ENCODE data around the gene EXT2.

EXT2 gene

DNA sequence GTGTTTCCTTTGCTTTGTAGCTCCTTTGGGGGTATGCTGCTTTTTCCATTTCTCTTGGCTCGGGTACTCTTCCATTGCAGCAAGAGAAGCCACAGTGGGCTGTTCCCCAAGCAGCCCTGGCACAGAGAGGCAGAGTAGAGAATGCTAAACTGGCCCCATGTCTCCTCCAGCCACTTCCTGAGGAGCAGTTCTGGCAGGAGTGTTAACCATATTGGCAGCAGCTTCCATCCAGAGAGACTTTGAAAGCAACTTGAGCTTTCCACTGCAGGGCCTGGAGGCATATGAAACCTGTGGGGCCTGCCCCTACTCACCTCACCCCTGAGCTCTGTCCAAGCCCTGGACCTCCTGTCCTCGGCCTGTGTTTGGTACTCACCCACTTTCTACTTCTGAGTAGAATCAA is 152.6 kb downstream of the EXT2 start:
- DNase-seq = no peak

DNA sequence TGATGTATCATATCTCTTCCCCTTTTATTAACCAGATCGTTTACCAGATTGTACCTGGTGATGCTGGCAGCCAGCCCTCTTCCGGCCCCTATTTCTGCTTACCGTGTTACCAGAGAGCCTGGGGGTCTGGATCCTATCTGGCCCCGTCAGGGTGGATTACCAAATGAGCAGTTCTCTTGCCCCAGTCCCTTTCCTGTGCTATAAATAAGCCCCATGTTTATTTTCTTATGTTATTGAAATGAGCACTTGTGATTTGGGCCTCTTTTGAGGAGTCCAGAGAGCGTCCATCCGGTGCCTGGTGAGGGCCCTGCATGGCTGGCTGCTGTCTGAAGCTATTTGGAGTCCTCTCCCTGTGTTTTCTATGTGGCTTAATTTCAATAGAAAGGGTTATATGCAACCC is 154.9 kb downstream of the EXT2 start:
- DNase-seq = no peak

GRCh38 chr11:44252999-44253602 is 157.6 kb downstream of the EXT2 start:
- no peak for DNase-seq

- no peak for DNase-seq
These were observed 160.1 kb downstream of the EXT2 start for GRCh38 chr11:44255406-44256071.

- DNase-seq = peak; percentile 3
These were observed 161.3 kb downstream of the EXT2 start for GRCh38 chr11:44256673-44257291.

DNA sequence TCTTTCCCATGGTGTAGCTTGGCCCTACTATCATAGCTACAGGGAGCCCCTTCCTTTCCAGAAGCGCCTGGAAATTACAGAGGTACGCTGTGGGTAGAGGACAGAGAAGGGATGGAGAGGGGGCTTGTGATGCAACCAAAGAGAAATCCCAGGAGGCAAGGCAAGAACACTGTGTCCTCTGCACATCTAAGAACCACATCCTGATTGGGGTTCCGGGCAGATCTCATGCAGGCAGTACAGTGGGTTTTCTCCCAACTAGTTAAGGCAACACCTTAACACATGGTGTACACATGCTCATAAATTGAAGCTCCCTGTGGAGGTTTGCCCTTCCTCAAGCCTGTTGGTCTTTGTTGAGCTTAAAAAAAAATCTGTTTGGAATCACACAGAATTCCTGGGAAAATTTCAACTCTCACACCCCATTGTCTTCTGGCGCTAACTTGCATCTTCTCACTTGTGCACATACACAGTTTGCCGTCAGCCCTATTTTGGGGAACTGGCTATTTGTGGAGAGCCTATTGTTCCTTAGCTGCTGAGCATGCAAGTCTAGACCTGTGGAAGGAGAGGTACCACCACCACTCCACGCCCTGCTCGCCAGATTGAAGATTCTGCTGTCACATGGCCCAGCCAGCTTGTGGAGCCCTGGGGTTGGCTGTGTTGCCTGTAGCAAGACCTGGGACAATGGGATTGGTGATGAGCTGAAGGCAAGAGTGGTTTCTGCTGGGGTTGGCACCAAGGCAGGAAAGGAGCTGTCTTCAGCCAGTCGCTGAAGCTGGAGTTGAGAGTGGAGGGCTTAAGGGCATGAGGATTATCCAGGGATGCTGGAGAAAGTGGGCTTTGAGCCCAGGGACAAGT is 162.1 kb downstream of the EXT2 start:
- no peak for DNase-seq

GRCh38 chr11:44258190-44258489 is 162.7 kb downstream of the EXT2 start:
- no peak for DNase-seq

- DNase-seq = no peak
These were observed 163.5 kb downstream of the EXT2 start for GRCh38 chr11:44258839-44259420.

GRCh38 chr11:44260081-44260480 is 164.6 kb downstream of the EXT2 start:
- no peak for DNase-seq

- DNase-seq = no peak
These were observed 166.5 kb downstream of the EXT2 start for GRCh38 chr11:44261800-44262591.

- DNase-seq = no peak
These were observed 168.4 kb downstream of the EXT2 start for GRCh38 chr11:44263738-44264437.

GRCh38 chr11:44264438-44264749 is 168.9 kb downstream of the EXT2 start:
- DNase-seq = no peak

GRCh38 chr11:44264761-44265160 is 169.3 kb downstream of the EXT2 start:
- DNase-seq = no peak

GRCh38 chr11:44266056-44266780 is 170.7 kb downstream of the EXT2 start:
- DNase-seq = no peak

GRCh38 chr11:44267006-44267749 is 171.7 kb downstream of the EXT2 start:
- no peak for DNase-seq

DNA sequence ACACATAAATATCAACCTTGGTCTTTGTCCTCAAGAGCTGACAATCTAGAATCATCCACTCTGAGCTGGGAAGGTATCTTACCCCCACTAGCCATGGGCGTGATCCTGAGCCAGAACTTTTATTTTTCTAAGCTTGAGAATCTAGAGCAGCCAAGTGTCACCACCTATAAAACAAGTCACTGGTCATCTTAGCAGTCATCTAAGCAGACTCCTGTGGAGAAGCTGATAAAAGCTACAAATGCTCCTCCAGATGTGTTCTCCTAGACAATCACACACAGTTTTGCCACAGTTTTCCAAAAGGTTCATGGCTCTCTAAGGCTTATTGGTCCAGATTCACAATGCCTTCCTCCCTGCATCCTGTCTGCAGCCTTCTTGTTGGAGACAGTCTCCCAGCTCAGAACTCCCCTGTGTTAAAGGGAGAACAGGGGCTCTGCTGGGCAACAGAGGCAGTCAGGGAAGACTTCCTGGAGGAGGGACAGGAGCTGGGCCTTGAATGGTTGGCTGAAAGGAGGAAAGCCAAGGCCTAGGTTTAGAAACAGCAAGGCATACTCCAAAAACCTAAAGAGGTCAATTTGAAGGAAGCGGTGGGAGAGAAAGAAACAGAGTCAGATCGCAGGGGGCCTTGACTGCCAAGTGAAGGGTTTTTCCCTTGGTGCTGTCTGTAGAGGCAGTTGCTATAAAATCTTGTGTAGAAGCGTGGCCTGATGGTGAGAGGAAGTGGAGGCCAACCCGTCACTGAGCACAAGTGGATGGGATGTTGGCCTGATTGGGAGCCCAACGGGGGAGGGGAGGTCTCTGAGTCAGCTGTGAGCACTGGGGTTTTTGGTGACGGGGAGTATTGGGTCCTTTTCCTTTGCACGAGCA is 172.5 kb downstream of the EXT2 start:
- no peak for DNase-seq

- DNase-seq = no peak
These were observed 173.2 kb downstream of the EXT2 start for GRCh38 chr11:44268614-44269080.

GRCh38 chr11:44269369-44270351 is 174.2 kb downstream of the EXT2 start:
- DNase-seq = no peak
